Mesenteric fat pad (tissue), 1 donor: ENCODE measurements around the gene BHLHE23. TPM values are rescaled to one million over a fixed set of nuclear protein-coding genes. Genes with fewer than 3 reads are reported as not detected.
"Not testable (repeated sequence)": the region's sequence is repeated elsewhere in the genome, so short reads cannot be mapped to it uniquely, and the experiment has no call there.

ENCODE experiments used
- DNase-seq: peaks from one replicate; pipeline ENCODE4 v3.0.0-alpha.2; 2020; ENCODE audit warnings: low spot score
- total RNA-seq: library from RNA; stranded (reverse); fragmentation: NEBNext Ultra II Directional; extraction: Animal tissue kit (Norgen Biotek cat#: 25700); gene quantifications from one replicate; pipeline ENCODE4 v1.2.1, GENCODE V29; 2021
- donor health status: DM: yes; HTN: yes; CAD: no.

The BHLHE23 gene
- total RNA-seq, 1 donor from 2014 or later, result not detected

GRCh38 chr20:63043348-63044203 is 36.8 kb upstream of the BHLHE23 start:
- DNase-seq, result no peak

- no peak for DNase-seq
Observed at GRCh38 chr20:63042448-63043071, 35.8 kb upstream of the BHLHE23 start.

GRCh38 chr20:63041776-63042175 is 35.0 kb upstream of the BHLHE23 start:
- no peak for DNase-seq

DNA sequence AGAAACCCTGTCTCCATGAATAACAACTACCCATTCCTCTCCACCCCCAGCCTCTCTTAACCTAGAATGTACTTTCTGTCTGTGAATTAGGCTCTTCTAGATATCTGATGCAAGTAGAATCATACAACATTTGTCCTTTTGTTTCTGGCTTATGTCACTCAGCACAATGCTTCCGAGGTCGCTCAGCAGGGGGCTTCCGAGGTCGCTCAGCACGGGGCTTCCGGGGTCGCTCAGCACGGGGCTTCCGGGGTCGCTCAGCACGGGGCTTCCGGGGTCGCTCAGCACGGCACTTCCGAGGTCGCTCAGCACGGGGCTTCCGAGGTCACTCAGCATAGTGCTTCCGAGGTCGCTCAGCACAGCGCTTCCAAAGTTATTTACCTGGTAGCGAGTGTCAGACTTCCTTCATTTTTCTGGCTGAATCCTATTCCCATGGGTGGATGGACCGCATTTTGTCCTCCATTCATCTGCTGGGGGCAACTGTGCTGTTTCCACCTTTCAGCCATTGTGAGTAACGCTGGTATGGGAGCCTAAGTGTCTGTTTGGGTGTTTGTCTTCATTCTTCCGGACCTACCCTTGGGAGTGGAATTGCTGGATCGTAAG is 31.0 kb upstream of the BHLHE23 start:
- DNase-seq, result no peak

DNA sequence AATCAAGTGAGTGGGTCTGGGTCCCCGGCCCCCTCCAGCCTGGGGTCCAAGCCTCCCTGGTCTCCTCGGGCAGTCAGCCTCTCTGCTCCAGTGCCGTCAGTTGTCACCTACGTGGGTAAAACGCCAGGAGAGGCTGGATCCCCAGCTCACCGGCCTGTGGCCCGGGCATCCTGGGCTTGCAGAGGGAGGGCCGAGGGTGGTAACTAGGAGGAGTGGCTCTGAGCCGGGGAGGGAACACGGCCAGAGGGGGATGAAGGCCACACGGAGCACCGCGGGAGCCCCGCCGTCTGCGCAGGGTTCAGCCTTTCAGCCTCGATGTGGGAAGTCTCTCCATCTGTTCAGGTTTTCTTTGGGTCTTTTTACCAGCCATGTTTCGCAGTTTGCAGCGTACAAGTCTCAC is 29.5 kb upstream of the BHLHE23 start:
- DNase-seq, result no peak

DNA sequence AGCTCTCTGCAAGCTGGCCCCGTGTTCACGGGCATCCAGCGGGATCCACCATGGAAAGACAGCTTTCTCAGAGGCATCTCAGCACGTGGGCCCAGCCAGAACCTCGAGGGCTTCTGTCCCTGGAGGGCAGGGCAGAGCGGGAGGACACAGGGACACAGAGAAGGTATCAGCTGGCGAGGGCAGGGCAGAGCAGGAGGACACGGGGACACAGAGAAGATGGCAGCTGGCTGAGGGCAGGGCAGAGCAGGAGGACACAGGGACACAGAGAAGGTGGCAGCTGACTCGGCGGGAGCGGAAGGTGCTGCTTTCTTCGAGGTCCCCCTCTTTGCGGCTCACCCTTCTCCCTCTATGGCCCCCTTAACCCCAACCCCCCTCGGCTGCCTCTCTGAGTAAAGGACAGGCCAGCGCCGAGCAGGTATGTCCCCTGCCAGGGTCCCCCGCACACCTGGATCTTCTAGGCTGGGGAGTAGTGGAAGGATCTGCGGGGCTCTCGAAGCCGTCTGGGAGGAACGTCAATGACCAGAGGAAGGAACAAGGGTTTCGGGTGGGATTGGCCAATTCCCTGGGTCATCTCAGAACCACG is 28.9 kb upstream of the BHLHE23 start:
- DNase-seq, result no peak

- DNase-seq, result not testable (repeated sequence)
Observed at GRCh38 chr20:63034710-63035602, 28.2 kb upstream of the BHLHE23 start.

GRCh38 chr20:63033794-63034709 is 27.3 kb upstream of the BHLHE23 start:
- DNase-seq, result no peak

DNA sequence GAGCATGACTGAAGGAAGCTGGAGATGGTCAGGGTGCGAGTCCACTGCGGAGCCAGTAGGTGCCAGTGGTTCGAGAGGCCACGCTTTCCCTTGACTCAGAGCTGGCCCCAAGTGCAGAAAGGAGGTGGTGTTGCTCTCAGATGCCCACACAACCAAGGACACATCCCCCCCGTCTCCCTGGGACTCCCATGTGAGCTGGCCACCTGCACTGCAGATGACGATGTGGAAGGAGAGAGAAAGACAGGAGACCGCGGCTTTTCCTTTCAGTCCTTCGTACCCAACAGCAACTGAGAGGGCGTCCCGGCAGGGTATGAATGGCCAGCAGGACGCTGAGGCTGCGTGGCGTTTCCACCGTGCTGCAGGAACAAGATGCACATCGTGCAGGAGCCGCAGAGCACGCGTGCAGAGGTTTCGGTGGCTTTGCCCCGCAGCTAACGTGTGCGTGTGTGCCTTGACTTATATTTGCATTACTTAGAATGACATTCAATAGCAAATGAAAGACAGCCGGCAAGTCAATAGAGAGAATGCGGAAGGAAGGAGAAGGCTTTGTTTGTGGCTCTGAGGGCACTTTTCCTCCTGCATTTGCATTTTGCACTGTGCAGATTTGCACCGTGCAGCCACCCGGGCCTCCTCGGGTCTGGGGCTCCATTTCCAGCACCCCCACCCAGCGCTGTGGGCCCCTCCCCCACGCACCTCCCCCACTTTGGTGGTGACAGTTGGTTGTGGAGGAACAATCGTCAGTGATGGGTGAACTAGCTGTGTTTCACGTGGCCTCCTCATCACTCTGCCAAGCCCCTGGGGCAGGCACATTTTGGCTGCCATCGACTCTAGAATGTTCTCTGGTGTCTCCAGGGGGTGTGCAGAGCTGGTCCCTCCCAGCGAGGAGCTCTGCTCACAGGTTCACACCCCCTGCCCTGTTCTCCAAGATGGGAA is 26.4 kb upstream of the BHLHE23 start:
- no peak for DNase-seq

GRCh38 chr20:63032026-63032800 is 25.4 kb upstream of the BHLHE23 start:
- no peak for DNase-seq

- DNase-seq, result no peak
Observed at GRCh38 chr20:63031251-63032014, 24.7 kb upstream of the BHLHE23 start.

GRCh38 chr20:63029358-63030121 is 22.8 kb upstream of the BHLHE23 start:
- no peak for DNase-seq

- no peak for DNase-seq
Observed at GRCh38 chr20:63028461-63028921, 21.7 kb upstream of the BHLHE23 start.

DNA sequence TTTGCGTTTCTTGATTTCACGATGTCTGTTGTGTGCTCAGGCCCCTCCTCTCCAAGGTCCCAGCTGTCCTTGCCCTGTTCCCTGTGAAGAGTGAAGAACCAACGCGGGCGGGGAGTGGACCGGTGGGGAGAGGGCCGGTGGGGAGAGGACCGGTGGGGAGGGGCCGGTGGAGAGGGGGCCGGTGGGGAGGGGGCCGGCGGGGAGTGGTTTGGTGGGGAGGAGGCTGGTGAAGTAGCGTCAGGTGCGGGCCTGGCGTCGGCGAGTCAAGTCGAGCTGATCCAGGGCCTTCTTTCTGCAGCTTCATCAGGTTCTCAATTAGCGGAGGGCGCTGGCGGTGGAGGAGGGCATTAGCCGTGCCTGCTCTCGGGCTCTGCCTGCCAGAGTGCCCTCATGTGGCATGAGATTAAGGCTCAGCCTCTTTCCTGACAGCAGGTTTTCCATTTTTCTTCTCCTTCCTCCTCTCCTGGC is 21.2 kb upstream of the BHLHE23 start:
- DNase-seq, result no peak

- no peak for DNase-seq
Observed at GRCh38 chr20:63027221-63027921, 20.6 kb upstream of the BHLHE23 start.
